ENCODE results near the gene BMP6. TPM values are rescaled to one million over a fixed set of nuclear protein-coding genes. Genes with fewer than 3 reads are reported as not detected.

The BMP6 gene
- total RNA-seq, 1 experiment from 2014 or later: 0.15 TPM

GRCh38 chr6:7906741-7907140, 180.8 kb downstream of the BMP6 start:
- Histone ChIP-seq H4K20me1 (ENCODE audit: low read length) (peaks cover 46% of the 10 kb centered on the region; the same call in 1 of the 2 replicates), H3K79me2 (ENCODE audit: low read length) (peaks cover 61% of the 10 kb centered on the region), H3K4me3 (ENCODE audit: low read length) (no peak overlapping the region), H3K27ac (ENCODE audit: low read length) (no peak overlapping the region), H2AFZ (ENCODE audit: low read length) (no peak overlapping the region), H3F3A (ENCODE audit: low read length, unreplicated experiment) (no peaks in the 10 kb centered on the region), H3K36me3 (ENCODE audit: low read depth, low read length) (peaks cover 31% of the 10 kb centered on the region), H3K9me3 (ENCODE audit: low read length) (no peaks in the 10 kb centered on the region), H3K4me1 (ENCODE audit: insufficient read depth, low read length) (peaks cover 15% of the 10 kb centered on the region), H3K9me2 (replicated peaks; ENCODE audit: low read length) (no peaks in the 10 kb centered on the region), H3K9ac (ENCODE audit: low read length) (no peak overlapping the region), H3K4me2 (ENCODE audit: low read length) (no peak overlapping the region), H3K27me3 (ENCODE audit: low read length) (no peaks in the 10 kb centered on the region)
- POLR2A ChIA-PET (ENCODE audit: unreplicated experiment): no interaction called here
- CTCF ChIA-PET: no interaction called here
- TF ChIP-seq CTCF (conservative IDR thresholded peaks at IDR 0.05; ENCODE audit: low read depth, low read length) (no peak), EZH2 (IDR thresholded peaks at IDR 0.05; ENCODE audit: low read length, unreplicated experiment) (no peak), EZH2phosphoT487 (IDR thresholded peaks at IDR 0.05; ENCODE audit: borderline replicate concordance, low read length) (no peak)
- BruUV-seq (replicated peaks): no TSS peak
- no peak for DNase-seq
- intact Hi-C loops (cut with micrococcal nuclease): loop anchor here (5.0 kb wide), 1 partner anchor 86 kb away; no protein-coding TSS in a partner anchor
- no peak for ATAC-seq

GRCh38 chr6:7907159-7907558, 181.3 kb downstream of the BMP6 start:
- no peak overlapping the region for H2AFZ ChIP-seq (ENCODE audit: low read length)
- POLR2A ChIA-PET (ENCODE audit: unreplicated experiment): no interaction called here
- H3K4me2 ChIP-seq (ENCODE audit: low read length): no peak overlapping the region
- H3K4me3 ChIP-seq (ENCODE audit: low read length): no peak overlapping the region
- CTCF ChIA-PET: no interaction called here
- H3K27me3 ChIP-seq (ENCODE audit: low read length): no peaks in the 10 kb centered on the region
- intact Hi-C loops (cut with micrococcal nuclease): loop anchor here (5.0 kb wide), 1 partner anchor 85 kb away; no protein-coding TSS in a partner anchor
- DNase-seq (no peak), ATAC-seq (no peak)
- peaks cover 59% of the 10 kb centered on the region for H3K79me2 ChIP-seq (ENCODE audit: low read length)
- H4K20me1 ChIP-seq (ENCODE audit: low read length): peaks cover 44% of the 10 kb centered on the region; the same call in 1 of the 2 replicates
- TF ChIP-seq EZH2 (IDR thresholded peaks at IDR 0.05; ENCODE audit: low read length, unreplicated experiment) (no peak), EZH2phosphoT487 (IDR thresholded peaks at IDR 0.05; ENCODE audit: borderline replicate concordance, low read length) (no peak), CTCF (conservative IDR thresholded peaks at IDR 0.05; ENCODE audit: low read depth, low read length) (no peak)
- BruUV-seq (replicated peaks): no TSS peak
- H3F3A ChIP-seq (ENCODE audit: low read length, unreplicated experiment): no peaks in the 10 kb centered on the region
- no peak overlapping the region for H3K9ac ChIP-seq (ENCODE audit: low read length)
- no peaks in the 10 kb centered on the region for H3K9me3 ChIP-seq (ENCODE audit: low read length)
- peaks cover 15% of the 10 kb centered on the region for H3K4me1 ChIP-seq (ENCODE audit: insufficient read depth, low read length)
- H3K27ac ChIP-seq (ENCODE audit: low read length): no peak overlapping the region
- peaks cover 27% of the 10 kb centered on the region for H3K36me3 ChIP-seq (ENCODE audit: low read depth, low read length)
- H3K9me2 ChIP-seq (replicated peaks; ENCODE audit: low read length): no peaks in the 10 kb centered on the region

Data from PC-3 (cell line).